Effector CD8-positive, alpha-beta T cell (primary cell): ENCODE results near the gene CCDC61.
A peak's percentile ranks its signal among the peaks of the same experiment; 100 is the strongest.

Experiments used
- DNase-seq: peaks from one replicate; lab custom pipeline; 2025; lab: John Stamatoyannopoulos, UW

Gene CCDC61

DNA sequence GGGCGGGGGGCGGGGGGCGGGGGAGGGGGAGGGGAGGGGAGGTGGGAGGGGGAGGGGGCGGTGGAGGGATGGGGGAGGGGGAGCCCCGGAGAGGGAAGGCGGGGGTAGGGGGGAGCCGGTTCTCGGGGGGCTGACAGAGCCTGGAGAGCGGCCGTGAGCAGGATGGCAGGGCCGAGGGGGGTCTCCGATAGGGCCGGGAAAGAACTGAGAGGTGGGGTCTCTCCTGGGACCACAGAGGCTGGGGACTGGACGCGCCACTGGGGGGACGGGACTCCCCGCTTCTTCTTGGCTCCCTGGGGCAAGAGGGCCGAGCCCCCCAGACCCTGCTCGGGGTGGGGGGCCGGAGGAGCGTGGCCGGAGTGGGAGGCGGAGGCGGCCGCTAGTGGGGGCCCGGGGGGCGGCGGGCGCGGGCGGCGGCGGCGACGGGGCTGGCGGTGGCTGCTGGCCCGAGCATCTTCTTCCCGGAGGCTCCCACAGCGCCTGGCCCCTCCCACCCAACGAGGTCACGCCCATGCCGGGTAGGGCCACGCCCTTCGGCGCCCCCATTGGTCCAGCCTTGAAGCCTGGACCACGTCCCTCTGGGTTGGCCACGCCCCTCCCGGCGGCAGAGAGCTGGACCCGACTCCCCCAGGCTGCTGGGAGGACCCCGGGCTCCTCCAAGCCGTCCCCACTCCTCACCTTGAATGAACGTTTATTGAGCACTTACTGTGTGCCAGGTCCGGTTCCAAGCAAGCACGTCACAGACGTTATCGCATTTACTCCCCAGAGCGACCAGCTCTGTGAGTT lies 21.5 kb upstream of the CCDC61 start, which contains the start of gene NOVA2:
TSS of gene NOVA2 (minus strand) at position 313 of the 786 bp plus-strand sequence. CDS start 514 bp downstream, outside the sequence.
- no peak for DNase-seq

DNA sequence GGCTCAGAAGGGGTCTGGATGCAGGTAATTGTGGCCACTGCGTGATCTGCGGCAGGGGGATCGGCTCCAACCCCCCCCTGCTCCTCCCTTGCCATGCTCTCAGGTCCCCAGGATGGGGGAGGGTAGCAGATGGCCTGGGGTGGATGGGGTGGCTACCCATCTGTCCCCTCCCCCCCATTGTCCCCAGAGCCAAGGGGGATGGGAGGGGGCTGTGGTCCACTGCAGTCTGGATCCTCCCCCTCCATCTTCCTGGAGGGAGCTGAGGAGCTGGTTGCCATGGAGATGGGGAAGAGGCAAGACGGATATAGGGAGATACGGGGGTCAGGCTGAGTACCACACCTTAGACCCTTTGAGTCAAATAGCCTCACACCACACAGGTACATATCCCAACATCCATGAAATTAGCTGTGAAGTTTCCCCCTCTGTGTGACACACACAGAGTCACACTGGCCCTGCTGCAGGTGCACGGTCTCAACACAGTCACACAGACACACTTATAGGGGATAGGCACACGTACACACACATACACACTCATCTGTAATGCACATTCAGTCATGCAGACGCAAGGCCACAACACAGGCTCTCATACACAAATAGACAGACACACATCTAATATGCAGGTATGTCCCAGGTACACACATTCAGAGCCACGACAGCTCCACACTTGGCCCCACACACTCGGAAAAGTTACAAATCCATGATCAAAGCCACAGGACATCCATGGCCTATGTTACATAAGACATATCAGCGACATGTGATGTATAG lies 19.8 kb upstream of the CCDC61 start:
- DNase-seq: no peak

DNA sequence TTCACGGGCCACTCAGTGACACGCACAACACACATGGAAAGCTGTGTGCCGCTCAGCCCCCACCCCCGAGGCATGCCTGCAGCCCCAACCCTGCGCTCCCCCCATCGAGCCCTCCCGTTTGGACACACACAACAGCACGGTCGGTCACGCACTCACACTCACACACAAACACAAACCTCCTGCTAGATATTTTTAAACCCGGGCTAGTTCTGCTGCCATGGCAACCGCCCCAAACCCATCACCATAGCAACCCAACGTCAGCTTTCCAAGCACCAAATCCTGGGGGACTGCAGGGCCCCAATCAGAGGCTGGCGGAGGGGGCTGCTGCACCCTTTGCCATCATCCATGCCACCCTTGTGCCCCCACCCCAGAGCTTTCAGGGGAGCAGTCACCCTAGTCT lies 19.1 kb upstream of the CCDC61 start:
- DNase-seq: no peak

DNA sequence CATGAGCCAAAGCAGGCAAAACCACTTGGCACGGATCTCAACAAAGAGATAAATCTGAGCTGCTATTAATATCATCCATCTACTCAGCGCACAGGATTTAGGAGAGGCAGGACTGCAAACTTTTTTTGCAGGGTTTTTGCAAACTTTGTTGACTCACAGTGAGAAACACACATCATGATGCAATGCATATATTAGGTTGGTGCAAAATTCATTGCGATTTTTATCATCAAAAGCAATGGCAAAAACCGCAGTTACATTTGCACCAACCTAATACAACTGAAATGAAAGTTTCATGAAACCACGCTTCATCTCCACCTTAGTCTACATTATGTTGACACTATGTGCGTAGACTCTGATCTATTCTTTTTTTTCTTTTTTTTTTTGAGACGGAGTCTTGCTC lies 17.1 kb upstream of the CCDC61 start:
- no peak for DNase-seq

DNA sequence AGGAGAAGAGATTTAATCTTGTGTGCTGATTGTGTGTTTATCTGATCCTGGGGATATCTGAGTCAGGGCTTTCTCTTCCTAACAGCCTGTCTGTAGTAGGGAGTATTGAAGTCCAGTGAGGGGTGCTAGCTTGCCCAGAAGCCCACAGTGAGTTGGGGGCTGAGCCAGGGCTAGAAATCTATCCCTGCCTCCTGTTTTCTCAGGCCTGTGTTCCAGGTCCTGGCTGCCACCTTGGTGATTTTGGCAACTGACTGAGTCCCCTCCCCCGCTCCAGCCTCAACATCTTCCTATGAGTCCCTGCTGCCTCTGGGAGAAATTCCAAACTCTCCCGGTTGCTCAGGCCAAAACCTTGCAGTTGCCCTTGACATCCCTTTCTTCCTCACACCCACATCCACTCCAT lies 13.9 kb upstream of the CCDC61 start:
- DNase-seq: no peak

DNA sequence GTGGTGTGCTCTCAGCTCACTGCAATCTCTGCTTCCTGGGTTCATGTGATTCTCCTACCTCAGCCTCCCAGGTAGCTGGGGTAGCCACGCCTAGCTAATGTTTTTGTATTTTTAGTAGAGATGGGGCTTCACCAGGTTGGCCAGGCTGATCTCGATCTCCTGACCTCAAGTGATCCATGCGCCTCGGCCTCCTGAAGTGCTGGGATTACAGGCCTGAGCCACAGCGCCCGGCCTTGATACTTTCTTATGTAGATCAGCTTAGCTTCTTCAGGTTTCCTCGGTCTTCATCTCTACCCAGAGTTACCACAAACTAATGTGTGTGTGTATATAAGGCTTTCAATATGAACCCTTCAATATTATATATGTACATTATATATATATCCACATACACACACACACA lies 9.9 kb upstream of the CCDC61 start:
- DNase-seq: no peak

DNA sequence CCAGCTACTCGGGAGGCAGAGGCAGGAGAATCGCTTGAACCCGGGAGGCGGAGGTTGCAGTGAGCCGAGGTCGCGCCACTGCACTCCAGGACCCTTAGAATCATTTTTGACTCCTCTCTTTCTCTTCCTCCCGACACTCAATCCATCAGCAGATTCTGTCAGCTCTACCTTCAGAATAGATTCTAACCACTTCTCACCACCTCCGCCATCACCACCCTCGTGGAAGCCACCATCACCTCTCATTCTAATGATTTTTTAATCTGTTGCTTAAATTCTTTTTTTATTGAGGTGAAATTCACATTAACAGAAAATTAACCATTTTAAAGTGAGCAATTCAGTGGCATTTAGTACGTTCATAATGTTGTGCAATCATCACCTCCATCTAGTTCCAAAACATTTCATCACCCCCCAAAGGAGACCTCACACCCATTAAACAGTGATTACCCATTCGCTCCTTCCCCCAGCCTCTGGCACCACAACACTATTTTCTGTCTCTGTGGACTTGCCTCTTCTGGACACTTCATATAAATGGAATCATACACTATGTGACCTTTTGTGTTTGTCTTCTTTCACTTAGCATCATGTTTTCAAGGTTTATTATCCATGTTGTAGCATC lies 5.0 kb upstream of the CCDC61 start:
- DNase-seq: no peak

DNA sequence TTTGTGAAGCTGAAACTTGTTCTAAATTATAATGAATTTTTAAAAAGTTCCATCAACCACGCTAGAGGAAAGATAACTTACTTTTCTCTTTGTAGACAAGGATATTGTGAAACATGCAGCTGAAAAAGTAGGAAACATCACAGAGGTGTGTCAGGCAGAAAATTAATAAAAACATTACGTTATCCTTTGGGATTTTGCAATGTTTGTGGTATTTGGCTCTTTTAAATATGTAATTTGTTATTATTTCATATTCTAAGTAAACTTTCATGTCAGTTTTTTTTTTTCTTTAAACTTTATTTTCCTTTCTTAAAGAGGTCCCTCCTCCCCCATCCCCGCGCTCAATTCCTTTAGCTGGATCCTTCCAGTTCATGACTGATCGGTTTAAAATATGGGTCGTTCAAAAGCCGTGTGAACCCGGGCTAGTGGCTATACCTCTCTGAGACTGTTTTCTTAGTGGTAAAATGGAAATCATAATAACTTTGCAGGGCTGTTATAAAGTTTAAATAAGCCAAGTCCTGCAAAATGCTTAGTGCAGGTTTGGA lies 740 bp upstream of the CCDC61 start:
- DNase-seq: no peak

DNA sequence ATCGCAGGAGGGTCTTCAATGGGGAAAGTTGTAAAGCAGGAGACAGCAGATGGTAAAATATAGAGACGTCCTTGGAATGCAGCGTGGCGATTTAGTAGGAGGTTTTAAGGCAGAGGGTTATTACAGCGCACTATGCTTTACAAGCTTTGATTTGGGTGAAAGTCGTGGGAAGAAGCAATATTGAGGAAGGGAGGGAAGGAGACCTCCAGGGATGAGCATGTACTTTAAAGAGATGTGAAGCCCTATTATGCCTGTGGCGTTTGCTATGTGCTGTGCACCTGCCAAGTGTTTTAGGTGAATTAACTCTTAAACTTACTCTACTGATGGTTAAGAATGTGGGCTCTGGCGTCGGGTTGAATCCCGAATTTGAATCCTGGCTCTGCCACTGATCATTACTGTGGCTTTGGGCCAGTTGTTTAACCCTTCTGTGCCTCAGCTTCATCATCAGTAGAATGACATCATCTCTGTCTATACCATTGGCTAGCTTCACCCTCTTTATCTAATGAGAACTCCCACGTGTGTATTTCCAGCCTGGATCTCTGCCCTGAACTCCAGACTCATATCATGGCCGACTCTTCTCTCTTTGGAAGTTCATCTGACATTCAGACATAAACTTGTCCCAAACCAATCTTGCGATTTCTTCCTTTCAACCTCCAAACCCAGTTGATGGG lies 583 bp downstream of the CCDC61 start:
- no peak for DNase-seq

DNA sequence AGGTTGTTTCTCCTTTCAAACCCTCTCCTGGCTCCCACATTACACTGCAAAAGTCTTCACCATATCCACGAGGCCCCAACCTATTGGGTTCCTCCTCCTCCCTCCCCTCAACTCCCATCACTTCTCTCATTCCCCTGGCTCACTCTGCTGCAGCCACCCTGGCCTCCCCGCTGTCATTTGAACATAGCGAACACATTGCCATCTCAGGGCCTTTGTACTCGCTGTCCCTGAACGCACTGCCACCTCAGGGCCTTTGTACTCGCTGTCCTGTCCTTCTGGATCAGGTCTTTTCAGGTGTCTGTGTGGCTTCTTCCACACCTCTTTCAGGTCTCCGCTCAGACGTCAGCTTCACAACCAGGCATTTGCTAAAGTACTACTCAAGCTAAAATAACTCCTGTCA lies 1.7 kb downstream of the CCDC61 start:
- no peak for DNase-seq

DNA sequence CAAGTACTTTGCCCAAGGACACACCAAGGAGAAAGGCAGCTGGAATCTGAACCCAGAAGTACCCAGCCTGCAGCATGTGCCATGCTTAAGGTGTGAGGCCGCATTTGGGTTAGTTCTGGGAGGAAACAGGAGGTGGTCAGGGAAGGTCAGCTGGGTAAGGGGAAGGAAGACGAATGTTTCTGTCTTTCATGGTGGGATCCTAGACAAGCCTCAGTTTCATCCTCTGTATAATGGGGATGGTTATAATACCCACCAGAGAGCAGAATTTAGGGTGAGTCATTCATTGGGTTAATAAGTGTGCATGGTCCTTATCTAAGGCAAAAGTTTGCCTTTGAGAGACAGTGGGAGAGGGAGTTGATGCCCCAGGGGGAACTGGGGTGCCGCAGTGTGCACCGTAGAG lies 3.6 kb downstream of the CCDC61 start:
- DNase-seq: no peak

DNA sequence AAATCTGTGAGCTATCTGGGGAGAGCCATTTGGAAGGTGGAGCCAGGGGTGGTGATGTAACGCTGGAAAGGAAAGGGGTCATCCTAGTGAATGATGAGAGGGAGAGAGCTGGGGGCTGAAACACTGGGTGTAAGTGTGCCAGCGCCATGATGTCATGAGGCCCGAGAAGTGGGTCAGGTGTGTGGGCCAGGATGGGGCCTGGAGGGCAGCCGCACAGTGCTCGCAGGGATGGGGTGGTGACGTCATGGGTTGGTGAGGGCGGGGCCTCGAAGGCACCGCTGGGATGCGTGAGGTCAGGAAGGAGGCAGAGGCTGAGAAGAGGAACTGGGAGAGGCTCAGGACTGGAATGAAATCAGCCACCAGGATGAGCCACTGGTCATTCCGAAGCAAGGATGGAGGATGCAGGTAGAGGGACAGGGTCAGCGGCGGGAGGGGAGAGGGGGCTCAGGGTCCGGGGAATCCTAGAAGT lies 4.4 kb downstream of the CCDC61 start:
- DNase-seq: no peak

DNA sequence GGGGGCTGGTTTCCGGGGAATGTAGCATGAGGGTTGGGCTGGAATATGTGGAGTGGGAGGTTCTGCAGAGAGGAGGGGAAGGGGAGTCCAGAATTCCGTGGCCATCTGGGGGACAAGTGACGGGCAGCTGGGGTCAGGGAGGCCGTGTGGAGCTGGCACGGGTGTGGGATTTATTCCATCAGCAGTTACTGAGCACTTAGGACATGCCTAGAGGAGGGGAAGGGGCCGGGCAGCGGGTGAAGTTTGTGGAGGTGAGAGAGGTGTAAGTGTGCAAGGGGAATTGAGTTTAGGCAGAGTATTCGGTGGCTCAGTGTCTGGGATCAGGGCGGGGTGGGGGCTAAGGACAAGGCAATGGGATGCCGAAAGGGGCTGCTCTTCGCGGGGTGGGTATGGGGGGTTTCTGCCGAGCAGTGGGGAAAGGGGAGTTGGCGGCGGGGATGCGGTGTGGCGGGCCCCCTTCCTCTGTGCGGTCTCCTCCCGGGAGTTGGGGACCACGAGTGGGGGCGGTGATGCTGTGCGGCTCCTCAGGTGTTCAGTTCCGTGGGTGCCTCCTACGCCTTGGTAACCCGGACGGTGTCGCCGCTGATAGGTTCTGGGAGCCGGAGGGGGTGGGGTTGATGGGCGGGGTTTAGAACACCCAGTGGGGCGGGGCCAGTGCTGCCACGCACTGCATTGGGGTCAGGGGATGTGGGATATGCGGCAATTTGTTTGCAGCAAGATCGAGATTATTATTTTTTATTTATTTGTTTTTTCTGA lies 5.4 kb downstream of the CCDC61 start:
- peak; percentile 67 for DNase-seq

DNA sequence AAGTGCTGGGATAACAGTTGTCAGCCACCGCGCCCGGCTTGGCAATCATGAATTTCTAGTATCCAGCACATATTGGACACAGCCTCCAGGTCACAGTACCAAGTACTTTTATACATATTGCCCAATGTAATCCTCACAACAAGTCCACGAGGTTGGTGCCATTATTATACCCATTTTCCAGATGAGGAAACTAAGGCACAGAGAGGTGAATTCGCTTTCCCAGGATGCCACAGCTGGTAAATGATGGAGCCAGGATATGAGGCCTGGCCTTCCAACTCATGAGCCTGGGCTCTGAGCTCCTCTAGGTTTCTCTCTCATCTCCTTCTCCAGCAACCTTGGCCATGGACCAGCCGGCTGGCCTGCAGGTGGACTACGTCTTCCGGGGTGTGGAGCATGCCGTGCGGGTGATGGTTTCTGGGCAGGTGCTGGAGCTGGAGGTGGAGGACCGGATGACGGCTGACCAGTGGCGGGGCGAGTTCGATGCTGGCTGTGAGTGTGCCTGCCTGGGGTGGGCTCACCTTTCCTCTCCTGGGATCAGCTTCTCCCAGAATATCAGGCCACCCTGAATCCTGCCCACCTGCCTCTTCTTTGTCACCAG lies 7.5 kb downstream of the CCDC61 start:
- no peak for DNase-seq

DNA sequence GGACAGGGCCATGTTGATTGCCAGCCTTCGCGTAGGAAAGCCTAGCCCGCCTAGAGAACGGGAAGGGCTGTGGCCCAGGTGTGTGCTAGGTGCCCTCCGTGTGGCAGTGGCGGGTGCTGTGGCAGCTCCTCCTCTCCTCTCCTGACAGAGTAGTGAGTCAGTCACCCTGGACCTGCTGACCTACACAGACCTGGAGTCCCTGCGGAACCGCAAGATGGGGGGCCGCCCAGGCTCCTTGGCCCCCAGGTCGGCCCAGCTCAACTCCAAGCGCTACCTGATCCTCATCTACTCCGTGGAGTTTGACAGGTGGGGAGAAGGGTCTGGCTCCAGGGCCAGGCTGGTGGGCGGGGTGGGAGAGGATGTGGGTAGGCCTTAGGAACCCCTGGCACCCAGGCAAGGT lies 11.1 kb downstream of the CCDC61 start:
- DNase-seq: no peak

DNA sequence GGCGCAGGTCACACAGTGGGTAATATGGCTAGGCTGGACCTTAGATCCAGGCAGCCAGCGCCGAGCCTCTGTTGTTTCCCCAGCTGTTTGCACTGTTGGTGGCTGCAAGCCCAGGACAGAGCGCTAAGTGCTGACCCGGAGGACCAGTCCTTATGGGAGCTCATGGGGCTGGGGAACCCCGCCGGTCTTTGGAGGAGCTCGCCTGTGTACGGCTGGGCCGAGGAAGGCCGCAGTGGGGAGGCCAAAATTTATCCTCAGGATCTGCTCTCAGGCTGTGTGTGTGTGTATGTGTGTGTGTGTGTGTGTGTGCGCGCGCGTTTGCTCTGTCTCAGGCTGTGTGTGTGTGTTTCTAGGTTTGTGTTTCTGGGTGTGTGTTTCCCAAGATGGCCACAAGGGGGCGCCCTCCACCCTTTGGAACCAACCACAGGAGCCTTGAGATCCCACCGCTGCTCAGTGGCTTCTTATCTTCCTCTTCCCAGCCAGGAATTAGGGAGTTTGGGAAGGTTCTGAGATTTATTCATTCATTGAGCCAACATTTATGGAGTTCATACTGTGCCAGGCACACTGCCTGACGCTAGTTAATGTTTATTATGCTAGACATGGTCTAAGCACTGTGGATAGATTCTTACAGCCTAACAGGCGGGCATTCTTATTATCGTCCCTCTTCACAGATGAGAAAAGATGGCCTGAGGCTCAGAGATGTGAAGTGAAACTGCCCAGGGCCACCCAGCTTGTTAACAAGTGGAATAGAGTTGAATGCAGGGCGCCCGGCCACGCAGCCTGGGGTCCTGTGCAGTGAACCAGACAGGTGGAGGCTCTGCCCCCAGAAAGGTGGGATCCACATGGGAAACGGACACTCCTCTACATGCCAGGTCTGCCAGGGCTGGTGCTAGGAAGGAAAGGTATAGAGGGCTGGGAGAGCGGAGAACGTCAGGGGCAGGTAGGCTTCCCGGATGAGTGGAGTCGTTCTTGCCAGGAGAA lies 14.6 kb downstream of the CCDC61 start:
- DNase-seq: peak; percentile 56

DNA sequence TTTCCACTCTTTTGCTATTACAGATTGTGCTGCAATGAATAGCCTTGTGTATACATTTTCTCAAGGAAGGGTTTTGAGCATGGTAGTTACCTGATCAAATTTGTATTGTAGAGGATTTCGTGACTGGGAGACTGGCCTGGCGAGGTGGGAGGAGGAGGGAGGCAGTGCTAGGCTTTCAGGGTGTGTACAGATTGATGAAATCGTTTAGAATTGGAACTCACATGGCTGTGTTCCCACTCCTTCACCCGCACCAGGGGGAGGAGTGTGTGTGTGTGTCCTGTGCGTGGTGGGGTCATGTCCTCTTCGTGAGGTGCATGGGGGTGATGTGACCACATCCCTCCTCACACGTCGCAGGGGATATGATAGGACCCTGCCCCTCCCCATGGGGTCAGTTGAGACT lies 19.3 kb downstream of the CCDC61 start:
- no peak for DNase-seq

DNA sequence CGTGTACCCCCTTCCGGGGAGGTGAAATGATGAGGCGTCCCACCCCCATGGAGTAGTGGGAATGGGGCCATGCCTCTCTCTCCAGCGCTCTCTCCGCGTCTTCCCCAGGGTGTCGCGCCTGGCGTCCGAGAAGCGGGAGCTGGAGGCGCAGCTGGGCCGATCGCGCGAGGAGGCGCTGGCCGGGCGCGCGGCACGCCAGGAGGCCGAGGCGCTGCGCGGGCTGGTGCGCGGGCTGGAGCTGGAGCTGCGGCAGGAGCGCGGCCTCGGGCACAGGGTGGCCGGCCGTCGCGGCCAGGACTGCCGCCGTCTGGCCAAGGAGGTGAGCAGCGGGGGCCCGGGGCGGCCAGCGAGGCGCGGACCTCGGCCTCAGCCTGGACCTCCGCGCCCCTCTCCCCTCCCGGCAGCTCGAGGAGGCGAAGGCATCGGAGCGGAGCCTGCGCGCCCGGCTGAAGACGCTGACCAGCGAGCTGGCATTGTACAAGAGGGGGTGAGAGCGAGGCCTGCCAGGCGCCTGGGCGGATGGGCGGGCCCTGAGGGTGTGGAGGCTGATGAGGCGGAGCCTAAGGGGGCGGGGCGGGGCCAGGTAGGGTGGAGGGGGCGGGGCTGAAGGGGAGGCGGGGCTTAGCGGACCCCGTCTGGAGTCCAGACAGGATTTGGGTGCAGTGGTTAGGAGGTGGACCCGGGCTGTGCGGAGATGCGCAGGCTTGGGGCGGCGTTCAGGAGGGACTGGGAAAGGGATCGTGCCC lies 19.8 kb downstream of the CCDC61 start:
- peak; percentile 49 for DNase-seq
